ENCODE data around the gene CYTL1.

GRCh38 chr4:4995908-4996265, 23.4 kb downstream of the CYTL1 start:
- no peak for TF ChIP-seq SMC3 (IDR thresholded peaks at IDR 0.05)
- no peak for TF ChIP-seq RAD21 (conservative IDR thresholded peaks at IDR 0.05 in 1 of 2, IDR thresholded peaks at IDR 0.05 in 1 of 2)
- no peak for TF ChIP-seq RNF2 (IDR thresholded peaks at IDR 0.05; ENCODE audit: borderline replicate concordance, low read depth)
- no peak for TF ChIP-seq CTCF (IDR thresholded peaks at IDR 0.05)
- TF ChIP-seq, protein P1, sequence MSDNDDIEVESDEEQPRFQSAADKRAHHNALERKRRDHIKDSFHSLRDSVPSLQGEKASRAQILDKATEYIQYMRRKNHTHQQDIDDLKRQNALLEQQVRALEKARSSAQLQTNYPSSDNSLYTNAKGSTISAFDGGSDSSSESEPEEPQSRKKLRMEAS (IDR thresholded peaks at IDR 0.05) = no peak
- no peak for TF ChIP-seq MAZ (IDR thresholded peaks at IDR 0.05; ENCODE audit: borderline replicate concordance, low read depth, low read length)
- TF ChIP-seq CHD2 (IDR thresholded peaks at IDR 0.05; ENCODE audit: low read length, partially characterized antibody) = no peak
- no peak for TF ChIP-seq RFX5 (IDR thresholded peaks at IDR 0.05)
- no peak for TF ChIP-seq USF2 (IDR thresholded peaks at IDR 0.05)
